NCI-H460 (cell line): ENCODE data around the gene ABHD17C. TPM values are rescaled to one million over a fixed set of nuclear protein-coding genes. Genes with fewer than 3 reads are reported as not detected.

Experiments used
- DNase-seq: peaks from one replicate; pipeline ENCODE4 v3.0.0-alpha.2; 2016; ENCODE audit warnings: low read depth; ENCODE audit errors: extremely low read depth
- total RNA-seq: library from RNA; depleted of rRNA; stranded (reverse); fragments of >200 nt; shearing (Covaris generic); gene quantifications from 2 replicates; pipeline ENCODE4 v1.2.3, GENCODE V29; 2014

Gene ABHD17C
- total RNA-seq, 1 experiment from 2014 or later: 6.7 TPM

DNA sequence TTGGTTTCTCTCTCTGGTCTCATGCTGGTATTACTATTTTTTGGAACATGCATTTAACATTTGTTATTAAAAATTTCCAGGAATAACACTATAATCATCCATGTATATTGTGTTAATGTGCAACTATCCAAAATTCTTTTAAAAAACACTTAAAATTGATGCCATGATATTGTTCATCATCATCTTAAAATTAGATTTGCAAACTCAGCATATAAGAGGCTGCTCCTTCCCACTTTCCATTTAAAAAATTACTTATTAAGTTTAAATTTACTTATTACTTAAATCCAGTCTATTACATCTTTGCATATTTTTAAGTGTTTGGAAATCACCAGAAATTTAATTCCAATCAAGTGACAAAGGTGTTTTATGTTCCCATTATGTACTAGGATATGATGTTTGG, 5.8 kb upstream of the ABHD17C start:
- DNase-seq: no peak

DNA sequence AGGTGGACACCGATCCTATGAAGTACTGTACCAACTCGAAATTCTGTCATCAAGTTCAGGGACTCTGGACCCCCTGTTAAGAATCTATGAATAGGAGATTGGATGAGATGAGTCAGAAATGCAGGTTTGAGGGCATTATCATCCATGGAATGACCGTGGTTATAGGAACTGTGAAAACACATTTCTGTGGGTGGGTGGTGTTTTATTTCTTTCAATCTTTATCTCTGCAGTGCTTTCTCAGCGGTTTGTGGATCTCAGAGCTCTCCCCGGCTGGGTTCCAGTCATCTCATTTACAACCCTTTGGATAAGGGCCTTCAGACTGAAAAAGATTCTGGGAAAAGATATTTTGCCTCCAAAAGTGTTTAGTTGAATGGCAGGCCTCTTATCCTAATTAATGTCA, 5.4 kb upstream of the ABHD17C start:
- DNase-seq: no peak

- no peak for DNase-seq
These were observed 3.5 kb upstream of the ABHD17C start for GRCh38 chr15:80691575-80691974.

DNA sequence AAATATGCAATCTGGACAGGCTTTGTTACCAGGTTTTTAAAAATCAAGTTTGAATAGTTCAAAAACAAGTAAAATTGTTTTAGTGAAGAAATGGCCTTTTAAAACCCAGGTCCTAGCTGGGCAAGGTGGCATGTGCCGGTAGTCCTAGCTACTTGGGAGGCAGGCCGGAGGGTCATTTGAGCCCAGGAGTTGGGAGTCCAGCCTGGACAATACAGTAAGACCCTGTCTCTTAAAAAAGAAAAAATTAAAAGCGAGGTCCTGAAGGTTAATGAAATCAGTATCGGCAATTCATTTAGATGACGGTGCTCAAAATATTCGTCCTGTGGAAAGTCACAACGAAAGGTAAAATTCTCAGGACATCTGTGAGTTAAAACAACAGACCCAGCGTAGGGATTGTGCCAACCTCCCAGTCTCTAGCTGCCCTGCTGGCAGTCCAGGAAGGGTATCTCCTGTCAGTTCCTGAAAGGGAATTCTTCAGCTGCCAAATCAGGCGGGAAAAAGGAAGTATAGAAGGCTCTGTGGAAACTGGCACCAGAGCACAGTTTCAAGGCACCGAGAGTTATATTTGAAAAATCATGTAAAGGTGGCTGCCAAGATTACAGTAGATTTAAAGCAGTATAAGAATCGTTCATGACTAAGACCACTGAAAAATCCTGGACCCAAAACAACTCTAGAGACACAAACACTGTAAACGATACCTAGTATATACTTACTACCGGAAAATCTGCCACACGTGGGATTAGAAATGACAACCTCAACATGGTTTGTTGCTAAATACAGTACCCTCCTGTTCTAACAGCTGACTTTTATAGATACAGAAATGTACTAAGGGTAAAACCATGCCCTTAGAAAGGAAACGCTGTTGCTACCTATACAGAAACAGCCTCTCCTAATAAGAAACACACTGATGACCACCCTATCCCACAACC, 1.2 kb upstream of the ABHD17C start:
- no peak for DNase-seq

DNA sequence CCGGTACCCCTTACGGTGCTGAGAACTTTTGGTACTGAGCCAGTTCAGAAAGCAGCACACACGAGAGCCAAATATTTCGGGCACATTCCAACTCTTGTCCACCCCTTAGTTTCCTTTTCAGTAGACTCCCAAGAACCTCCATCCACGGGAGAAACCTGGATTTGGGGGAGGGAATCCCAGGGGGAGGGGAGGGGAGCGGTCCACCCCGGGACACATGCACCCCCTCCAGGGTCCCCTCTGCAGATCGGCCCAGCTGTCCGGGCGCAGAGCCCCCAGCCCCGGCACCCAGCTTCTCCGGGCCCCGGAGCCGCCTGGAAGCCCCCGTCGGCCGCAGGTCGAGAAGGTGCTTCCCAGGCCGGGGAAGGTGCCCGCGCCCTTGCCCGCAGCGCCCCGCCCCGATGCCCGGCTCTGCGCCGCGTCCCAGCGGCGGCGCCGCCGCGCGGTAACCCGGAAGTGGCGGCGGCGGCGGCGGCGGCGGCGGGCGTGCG, 455 bp upstream of the ABHD17C start:
- no peak for DNase-seq

GRCh38 chr15:80695911-80696661, 976 bp downstream of the ABHD17C start:
- peak; percentile 17 for DNase-seq

- DNase-seq: no peak
These were observed 2.1 kb downstream of the ABHD17C start for GRCh38 chr15:80697075-80697685.

GRCh38 chr15:80698676-80699075, 3.6 kb downstream of the ABHD17C start:
- no peak for DNase-seq

- no peak for DNase-seq
These were observed 4.9 kb downstream of the ABHD17C start for GRCh38 chr15:80699981-80700380.

- DNase-seq: no peak
These were observed 6.7 kb downstream of the ABHD17C start for GRCh38 chr15:80701676-80702311.

GRCh38 chr15:80703081-80703480, 8.0 kb downstream of the ABHD17C start:
- no peak for DNase-seq

GRCh38 chr15:80703965-80704364, 8.9 kb downstream of the ABHD17C start:
- no peak for DNase-seq

- no peak for DNase-seq
These were observed 11.1 kb downstream of the ABHD17C start for GRCh38 chr15:80706161-80706560.

- no peak for DNase-seq
These were observed 14.4 kb downstream of the ABHD17C start for GRCh38 chr15:80709542-80709941.

- DNase-seq: no peak
These were observed 15.8 kb downstream of the ABHD17C start for GRCh38 chr15:80710635-80711554.

DNA sequence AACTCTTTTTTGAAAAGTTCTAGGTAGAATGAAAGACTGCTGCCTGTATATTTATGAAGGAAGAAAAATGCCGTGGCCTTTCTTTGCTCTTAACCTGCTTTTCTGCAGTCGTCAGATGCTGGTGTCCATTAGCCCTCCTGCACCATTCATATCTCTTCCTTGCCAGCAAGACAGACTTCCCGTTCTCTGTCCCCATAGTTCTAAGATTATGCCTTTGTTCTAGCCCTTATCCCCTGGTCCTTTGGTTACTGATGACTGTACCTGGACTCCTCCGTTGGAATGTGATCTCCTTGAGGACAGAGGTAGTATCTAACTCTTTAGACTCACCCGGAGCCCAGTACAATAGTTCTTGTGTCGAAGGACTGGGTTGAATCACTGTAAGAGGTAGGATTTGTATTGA, 16.8 kb downstream of the ABHD17C start:
- no peak for DNase-seq

GRCh38 chr15:80712956-80713355, 17.8 kb downstream of the ABHD17C start:
- no peak for DNase-seq

GRCh38 chr15:80721476-80721875, 26.4 kb downstream of the ABHD17C start:
- DNase-seq: no peak

DNA sequence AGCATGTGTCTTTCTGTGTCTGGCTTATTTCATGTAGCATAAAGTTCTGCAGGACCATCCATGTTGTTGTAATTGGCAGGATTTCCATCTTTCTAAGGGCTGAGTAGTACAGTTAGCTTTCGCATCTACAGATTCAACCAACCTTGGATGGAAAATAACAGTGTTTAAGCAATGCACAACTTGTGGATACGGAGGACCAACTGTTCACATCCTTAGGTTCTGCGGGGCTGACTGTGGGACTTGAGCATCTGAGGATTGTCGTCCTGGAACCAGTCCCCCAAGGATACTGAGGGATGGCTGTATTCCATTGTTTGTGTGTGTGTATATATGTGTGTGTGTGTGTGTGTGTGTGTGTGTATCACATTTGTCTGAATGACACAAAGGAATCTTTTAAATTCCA, 27.7 kb downstream of the ABHD17C start:
- no peak for DNase-seq

DNA sequence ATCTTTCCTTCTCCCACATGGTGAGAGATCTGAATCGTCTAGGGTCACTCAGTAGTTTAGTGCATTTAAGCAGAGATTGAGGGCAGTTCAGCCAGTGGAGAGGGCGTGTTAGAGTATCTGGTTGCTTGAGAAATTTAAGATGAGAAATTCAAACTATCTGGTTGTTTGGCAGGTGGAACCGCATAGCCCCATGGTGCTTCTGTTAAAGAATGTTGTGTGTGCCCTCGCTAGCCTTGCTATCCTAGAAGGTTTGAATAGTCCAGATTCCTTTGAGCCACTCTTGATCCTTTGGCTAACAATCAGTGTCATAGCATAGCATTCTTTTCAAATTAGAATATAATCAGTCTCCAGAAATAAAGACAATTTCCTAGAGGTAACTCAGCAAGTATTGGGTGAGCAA, 32.1 kb downstream of the ABHD17C start:
- DNase-seq: no peak
